K562 (cell line): Measurements from ENCODE around the gene ACSF2. TPM values are rescaled to one million over a fixed set of nuclear protein-coding genes. Genes with fewer than 3 reads are reported as not detected.
A peak's percentile ranks its signal among the peaks of the same experiment; 100 is the strongest.

Experiments used
- EHMT2 ChIP-seq: fragments of 450-650 bp; IDR thresholded peaks from 2 replicates; pipeline ENCODE4 v1.6.1; 2018; ENCODE audit warnings: antibody characterized with exemption
- HNRNPL ChIP-seq: fragments of 200-400 bp; formaldehyde crosslinking; IDR thresholded peaks from 2 replicates; pipeline ENCODE4 v1.6.1; 2017; ENCODE audit warnings: low read depth, mild to moderate bottlenecking, low read length
- HNRNPUL1 ChIP-seq: fragments of 200-400 bp; formaldehyde crosslinking; IDR thresholded peaks from 2 replicates; pipeline ENCODE4 v1.6.1; 2017; ENCODE audit warnings: low read length
- MEF2A ChIP-seq: IDR thresholded peaks from 2 replicates; pipeline ENCODE4 v1.6.1; 2011; ENCODE audit warnings: low read depth, mild to moderate bottlenecking, low read length, moderate library complexity; ENCODE audit not compliant: control insufficient read depth
- PHB2 ChIP-seq: fragments of 450-650 bp; IDR thresholded peaks from 2 replicates; pipeline ENCODE4 v1.6.1; 2017; ENCODE audit warnings: low read depth
- POLR3A ChIP-seq: IDR thresholded peaks from 2 replicates; pipeline ENCODE4 v1.6.1; 2011; ENCODE audit warnings: borderline replicate concordance, mild to moderate bottlenecking, moderate library complexity; ENCODE audit not compliant: insufficient read length, insufficient read depth; ENCODE audit errors: extremely low read depth
- RBFOX2 ChIP-seq: fragments of 200-400 bp; formaldehyde crosslinking; IDR thresholded peaks from 2 replicates; pipeline ENCODE4 v1.6.1; 2017; ENCODE audit warnings: low read depth, mild to moderate bottlenecking, low read length, moderate library complexity
- RBM22 ChIP-seq: fragments of 200-400 bp; formaldehyde crosslinking; IDR thresholded peaks from 2 replicates; pipeline ENCODE4 v1.6.1; 2018; ENCODE audit warnings: low read length, low read depth; ENCODE audit not compliant: poor library complexity, severe bottlenecking
- SMAD3 ChIP-seq: fragments of 450-650 bp; formaldehyde crosslinking; conservative IDR thresholded peaks from 2 replicates; pipeline ENCODE4 v1.4.0; 2020; ENCODE audit warnings: mild to moderate bottlenecking
- TCF3 ChIP-seq: sonication (generic); formaldehyde crosslinking; IDR thresholded peaks from 2 replicates; pipeline ENCODE4 v1.4.0; 2020; ENCODE audit warnings: mild to moderate bottlenecking, missing genetic modification reagents
- TEAD1 ChIP-seq, 2 experiments: fragments of 450-650 bp in 1 of 2; sonication (generic) in 1 of 2; formaldehyde crosslinking; IDR thresholded peaks; 2 replicates each; pipeline versions ENCODE4 v1.4.0 to v1.8.0; 2020 to 2022; ENCODE audit warnings: mild to moderate bottlenecking in 2 of 2, missing genetic modification reagents in 1 of 2
- TEAD4 ChIP-seq, 2 experiments: sonication (generic) in 1 of 2; formaldehyde crosslinking in 1 of 2; IDR thresholded peaks; 2 replicates each; pipeline versions ENCODE4 v1.6.1 to v1.8.0; 2012 to 2022; ENCODE audit warnings: borderline replicate concordance in 1 of 2, inconsistent platforms in 1 of 2, low read length in 1 of 2, mild to moderate bottlenecking in 1 of 2, missing genetic modification reagents in 1 of 2
- ZBTB1 ChIP-seq: sonication (generic); formaldehyde crosslinking; IDR thresholded peaks from 2 replicates; pipeline ENCODE4 v1.8.1; 2023; ENCODE audit warnings: missing genetic modification reagents, low read depth, mild to moderate bottlenecking, borderline replicate concordance
- ZNF239 ChIP-seq: fragments of 250-450 bp; sonication (Bioruptor Pico); IDR thresholded peaks from 2 replicates; pipeline ENCODE4 v1.4.0; 2020; ENCODE audit warnings: mild to moderate bottlenecking
- ZNF408 ChIP-seq: fragments of 250-450 bp; sonication (Bioruptor Pico); IDR thresholded peaks from 2 replicates; pipeline ENCODE4 v1.4.0; 2020; ENCODE audit warnings: low read depth, mild to moderate bottlenecking, moderate library complexity
- ZNF444 ChIP-seq: fragments of 250-450 bp; sonication (Bioruptor Pico); IDR thresholded peaks from 2 replicates; pipeline ENCODE4 v1.4.0; 2020; ENCODE audit warnings: mild to moderate bottlenecking, moderate library complexity
- polyA plus RNA-seq, 8 experiments: library from polyadenylated mRNA; depleted of rRNA in 4 of 8; stranded (reverse) in 5 of 8; unstranded in 3 of 8; fragments of >200 nt; fragmentation: Nextera tagmentation in 2 of 8; fragmentation: Illumina TruSeq in 1 of 8; extraction: Ambion mirVana in 2 of 8; extraction: Trizol in 1 of 8; gene quantifications; 2 replicates each; pipeline versions ENCODE4 v1.2.1 to v1.2.3, GENCODE V29; 2011 to 2014; ENCODE audit warnings: inconsistent platforms in 1 of 8, missing spikeins in 1 of 8
- total RNA-seq, 7 experiments: library from RNA; depleted of rRNA in 6 of 7; stranded (reverse); fragments of >200 nt in 6 of 7; fragmentation: Illumina TruSeq in 2 of 7; extraction: Trizol in 2 of 7; gene quantifications; 2 replicates each; pipeline versions ENCODE4 v1.2.1 to v1.2.3, GENCODE V29; 2011 to 2021; ENCODE audit warnings: low replicate concordance in 1 of 7
- TF ChIP-seq, protein P1 (sequence below), 2 experiments: fragments of 250-450 bp in 1 of 2; fragments of 450-650 bp in 1 of 2; sonication (Bioruptor Pico) in 1 of 2; IDR thresholded peaks; 2 replicates each; pipeline versions ENCODE4 v1.6.1 to v1.8.0; 2016 to 2021; ENCODE audit warnings: mild to moderate bottlenecking in 2 of 2, moderate library complexity in 2 of 2, missing compliant biosample characterization in 1 of 2, missing genetic modification characterization in 1 of 2
- TF ChIP-seq, protein P2 (sequence below): fragments of 450-650 bp; IDR thresholded peaks from 2 replicates; pipeline ENCODE4 v1.6.1; 2016; ENCODE audit warnings: missing biosample characterization, missing genetic modification characterization
- TF ChIP-seq, protein P3 (sequence below): fragments of 250-450 bp; sonication (Bioruptor Pico); IDR thresholded peaks from 2 replicates; pipeline ENCODE4 v1.5.0; 2020; ENCODE audit warnings: mild to moderate bottlenecking, borderline replicate concordance
- TF ChIP-seq, protein P4 (sequence below), 3 experiments: IDR thresholded peaks in 2 of 3; conservative IDR thresholded peaks in 1 of 3; 2 replicates each; pipeline ENCODE4 v1.5.1; 2011 to 2012; ENCODE audit warnings: low read length in 3 of 3, mild to moderate bottlenecking in 3 of 3, control low read depth in 2 of 3, improper control_type of control experiment in 1 of 3, inconsistent platforms in 1 of 3, low read depth in 1 of 3, mixed read lengths in 1 of 3, moderate library complexity in 1 of 3; ENCODE audit not compliant: insufficient read depth in 2 of 3

Gene ACSF2
- total and polyA plus RNA-seq, 9 of the 15 experiments (the other 6 are each of a cell fraction or from before 2014, with no cell fraction given), result 0.89 to 6.1 (median 3.5) TPM

DNA sequence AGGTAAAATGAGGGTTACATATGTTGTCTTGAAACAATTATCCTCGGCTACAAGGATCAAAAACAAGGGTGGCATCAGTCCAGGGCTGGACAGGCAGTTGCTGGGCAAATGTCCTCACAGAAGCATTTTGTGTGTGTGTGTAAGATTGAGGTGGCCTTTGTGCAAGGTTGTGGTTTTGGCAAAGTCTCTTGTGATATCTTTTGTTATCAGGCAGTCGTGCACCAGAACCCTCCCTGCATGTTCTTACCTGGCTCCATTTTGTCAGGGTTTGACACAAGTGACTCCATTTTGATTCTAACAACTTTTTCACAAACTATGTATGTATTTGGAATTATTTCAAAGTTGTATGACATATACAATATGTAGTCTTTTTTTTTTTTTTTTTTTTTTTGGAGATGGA is 22.6 kb downstream of the ACSF2 start (continued):
- TF ChIP-seq MEF2A, result no peak
- TF ChIP-seq, protein P1, sequence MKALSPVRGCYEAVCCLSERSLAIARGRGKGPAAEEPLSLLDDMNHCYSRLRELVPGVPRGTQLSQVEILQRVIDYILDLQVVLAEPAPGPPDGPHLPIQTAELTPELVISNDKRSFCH (CRISPR knock-in tag; IDR thresholded peaks at IDR 0.05), result peak; percentile 25; the same call in 1 of the 2 replicates
- TF ChIP-seq, protein P1 (tag; IDR thresholded peaks at IDR 0.05), result peak; percentile 91
- no peak for TF ChIP-seq HNRNPUL1
- peak in 1 of 2 experiments; percentile 95; a peak in 2 of 4 replicates for TF ChIP-seq TEAD1 (CRISPR knock-in tag; IDR thresholded peaks at IDR 0.05)
- TF ChIP-seq ZBTB1 (CRISPR knock-in tag), result no peak
- TF ChIP-seq SMAD3, result peak; percentile 95
- no peak; the same call in 1 of the 2 replicates for TF ChIP-seq TEAD4 (IDR thresholded peaks at IDR 0.05; ENCODE audit: low read length)
- no peak for TF ChIP-seq TEAD4 (CRISPR knock-in tag; IDR thresholded peaks at IDR 0.05; ENCODE audit: borderline replicate concordance)
- TF ChIP-seq POLR3A, result no peak
- TF ChIP-seq, protein P2, sequence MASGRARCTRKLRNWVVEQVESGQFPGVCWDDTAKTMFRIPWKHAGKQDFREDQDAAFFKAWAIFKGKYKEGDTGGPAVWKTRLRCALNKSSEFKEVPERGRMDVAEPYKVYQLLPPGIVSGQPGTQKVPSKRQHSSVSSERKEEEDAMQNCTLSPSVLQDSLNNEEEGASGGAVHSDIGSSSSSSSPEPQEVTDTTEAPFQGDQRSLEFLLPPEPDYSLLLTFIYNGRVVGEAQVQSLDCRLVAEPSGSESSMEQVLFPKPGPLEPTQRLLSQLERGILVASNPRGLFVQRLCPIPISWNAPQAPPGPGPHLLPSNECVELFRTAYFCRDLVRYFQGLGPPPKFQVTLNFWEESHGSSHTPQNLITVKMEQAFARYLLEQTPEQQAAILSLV, result peak; percentile 64
- TF ChIP-seq, protein P3, sequence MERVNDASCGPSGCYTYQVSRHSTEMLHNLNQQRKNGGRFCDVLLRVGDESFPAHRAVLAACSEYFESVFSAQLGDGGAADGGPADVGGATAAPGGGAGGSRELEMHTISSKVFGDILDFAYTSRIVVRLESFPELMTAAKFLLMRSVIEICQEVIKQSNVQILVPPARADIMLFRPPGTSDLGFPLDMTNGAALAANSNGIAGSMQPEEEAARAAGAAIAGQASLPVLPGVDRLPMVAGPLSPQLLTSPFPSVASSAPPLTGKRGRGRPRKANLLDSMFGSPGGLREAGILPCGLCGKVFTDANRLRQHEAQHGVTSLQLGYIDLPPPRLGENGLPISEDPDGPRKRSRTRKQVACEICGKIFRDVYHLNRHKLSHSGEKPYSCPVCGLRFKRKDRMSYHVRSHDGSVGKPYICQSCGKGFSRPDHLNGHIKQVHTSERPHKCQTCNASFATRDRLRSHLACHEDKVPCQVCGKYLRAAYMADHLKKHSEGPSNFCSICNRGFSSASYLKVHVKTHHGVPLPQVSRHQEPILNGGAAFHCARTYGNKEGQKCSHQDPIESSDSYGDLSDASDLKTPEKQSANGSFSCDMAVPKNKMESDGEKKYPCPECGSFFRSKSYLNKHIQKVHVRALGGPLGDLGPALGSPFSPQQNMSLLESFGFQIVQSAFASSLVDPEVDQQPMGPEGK (CRISPR knock-in tag), result 0 out of 2 replicates have a peak, but pooled peaks have one; percentile 46
- no peak for TF ChIP-seq EHMT2
- TF ChIP-seq TCF3 (CRISPR knock-in tag), result no peak
- peak; percentile 58; the same call in 1 of the 2 replicates for TF ChIP-seq ZNF444 (CRISPR knock-in tag)
- no peak for TF ChIP-seq RBFOX2
- no peak for TF ChIP-seq PHB2
- no peak for TF ChIP-seq RBM22
- no peak for TF ChIP-seq ZNF408 (CRISPR knock-in tag)
- TF ChIP-seq HNRNPL, result no peak
- TF ChIP-seq ZNF239 (CRISPR knock-in tag), result peak; percentile 81
- TF ChIP-seq, protein P4, sequence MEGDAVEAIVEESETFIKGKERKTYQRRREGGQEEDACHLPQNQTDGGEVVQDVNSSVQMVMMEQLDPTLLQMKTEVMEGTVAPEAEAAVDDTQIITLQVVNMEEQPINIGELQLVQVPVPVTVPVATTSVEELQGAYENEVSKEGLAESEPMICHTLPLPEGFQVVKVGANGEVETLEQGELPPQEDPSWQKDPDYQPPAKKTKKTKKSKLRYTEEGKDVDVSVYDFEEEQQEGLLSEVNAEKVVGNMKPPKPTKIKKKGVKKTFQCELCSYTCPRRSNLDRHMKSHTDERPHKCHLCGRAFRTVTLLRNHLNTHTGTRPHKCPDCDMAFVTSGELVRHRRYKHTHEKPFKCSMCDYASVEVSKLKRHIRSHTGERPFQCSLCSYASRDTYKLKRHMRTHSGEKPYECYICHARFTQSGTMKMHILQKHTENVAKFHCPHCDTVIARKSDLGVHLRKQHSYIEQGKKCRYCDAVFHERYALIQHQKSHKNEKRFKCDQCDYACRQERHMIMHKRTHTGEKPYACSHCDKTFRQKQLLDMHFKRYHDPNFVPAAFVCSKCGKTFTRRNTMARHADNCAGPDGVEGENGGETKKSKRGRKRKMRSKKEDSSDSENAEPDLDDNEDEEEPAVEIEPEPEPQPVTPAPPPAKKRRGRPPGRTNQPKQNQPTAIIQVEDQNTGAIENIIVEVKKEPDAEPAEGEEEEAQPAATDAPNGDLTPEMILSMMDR (IDR thresholded peaks at IDR 0.05 in 2 of 3, conservative IDR thresholded peaks at IDR 0.05 in 1 of 3; ENCODE audit: insufficient read depth in 2 of 3, low read depth in 1 of 3, low read length in 3 of 3), result no peak
